HG03039 (cell line): Measurements from ENCODE around the gene PCMT1.
"Not testable (repeated sequence)": the region's sequence is repeated elsewhere in the genome, so short reads cannot be mapped to it uniquely, and the experiment has no call there.

Experiments
- ATAC-seq: cut with Tn5 transposase; IDR thresholded peaks from one replicate; pipeline ENCODE4 v1.9.1; 2021; ENCODE audit warnings: mild to moderate bottlenecking, moderate library complexity; ENCODE audit not compliant: unreplicated experiment

PCMT1 gene

GRCh38 chr6:149813351-149813750, 63.8 kb downstream of the PCMT1 start:
- no peak for ATAC-seq

DNA sequence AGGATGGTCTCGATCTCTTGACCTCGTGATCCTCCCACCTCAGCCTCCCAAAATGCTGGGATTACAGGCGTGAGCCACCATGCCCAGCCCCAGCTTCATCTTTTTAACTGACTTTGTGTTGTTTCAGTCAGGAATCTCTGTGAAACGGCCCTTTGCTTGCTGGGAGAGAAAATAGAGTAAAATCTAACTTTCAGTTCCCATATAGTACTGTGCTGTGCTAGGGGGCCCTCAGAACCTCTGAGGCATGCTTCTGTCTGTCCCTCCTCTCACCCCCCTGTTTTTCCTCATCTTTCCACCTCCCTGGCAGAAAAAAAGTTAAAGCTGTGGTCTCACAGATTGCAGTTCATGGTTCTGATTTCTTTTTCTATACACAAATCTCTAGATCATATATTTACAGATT, 66.2 kb downstream of the PCMT1 start:
- ATAC-seq: no peak

GRCh38 chr6:149820506-149820905, 71.0 kb downstream of the PCMT1 start:
- no peak for ATAC-seq

DNA sequence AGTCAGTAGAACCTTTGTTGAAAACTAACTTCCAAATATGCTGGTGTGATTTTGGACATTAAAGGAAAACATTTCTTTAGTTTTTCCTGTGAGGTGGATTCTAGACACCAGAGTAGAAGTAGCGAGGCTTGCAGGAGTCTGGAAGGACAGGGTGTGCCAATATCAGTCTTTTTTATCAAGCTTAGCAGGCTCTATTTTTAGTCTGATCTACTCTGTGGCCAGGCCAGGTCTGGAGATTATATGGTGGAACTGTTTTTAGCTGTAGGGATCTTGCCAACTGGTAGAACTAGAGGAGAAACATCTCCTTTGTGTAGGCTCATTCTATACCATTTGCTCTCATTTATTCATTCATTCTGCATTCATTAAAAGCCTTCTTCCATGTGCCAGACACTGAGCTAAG, 72.0 kb downstream of the PCMT1 start:
- no peak for ATAC-seq

DNA sequence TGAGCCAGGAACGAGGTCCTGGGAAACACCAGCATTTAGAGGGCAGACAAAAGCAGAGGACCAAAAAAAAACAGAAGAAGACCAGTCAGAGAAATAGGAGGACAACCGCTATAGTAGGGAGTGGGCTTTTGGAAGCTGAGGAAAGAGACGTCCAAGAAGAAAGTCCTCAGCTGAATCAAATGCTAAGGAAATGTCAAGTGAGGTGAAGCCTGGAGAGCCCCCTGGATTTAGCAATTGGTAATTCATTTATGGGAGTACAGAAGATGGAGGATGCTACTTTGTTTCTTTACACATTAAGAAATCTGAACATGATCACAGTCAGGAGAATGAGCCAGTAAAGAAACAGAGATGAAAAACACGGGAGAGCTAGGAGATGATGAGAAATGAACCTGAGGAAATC, 73.5 kb downstream of the PCMT1 start:
- no peak for ATAC-seq

DNA sequence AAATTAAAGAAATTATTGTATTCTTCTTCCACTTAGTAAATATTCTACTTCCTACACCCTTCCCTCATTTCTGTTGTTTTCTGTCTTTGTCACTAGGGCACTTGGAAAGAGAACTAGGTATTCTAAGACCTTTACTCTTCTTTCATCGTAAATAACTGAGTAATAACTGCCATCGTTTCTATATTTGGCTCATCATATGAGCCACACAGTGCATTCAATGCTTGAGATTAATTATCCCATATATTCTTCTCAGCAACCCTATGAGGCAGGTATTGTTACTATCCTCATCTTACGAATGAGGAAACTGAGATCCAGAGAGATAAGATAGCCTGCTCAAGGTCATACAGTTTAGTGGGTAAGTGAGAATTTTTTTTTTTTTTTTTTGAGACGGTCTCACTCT, 75.8 kb downstream of the PCMT1 start:
- no peak for ATAC-seq

DNA sequence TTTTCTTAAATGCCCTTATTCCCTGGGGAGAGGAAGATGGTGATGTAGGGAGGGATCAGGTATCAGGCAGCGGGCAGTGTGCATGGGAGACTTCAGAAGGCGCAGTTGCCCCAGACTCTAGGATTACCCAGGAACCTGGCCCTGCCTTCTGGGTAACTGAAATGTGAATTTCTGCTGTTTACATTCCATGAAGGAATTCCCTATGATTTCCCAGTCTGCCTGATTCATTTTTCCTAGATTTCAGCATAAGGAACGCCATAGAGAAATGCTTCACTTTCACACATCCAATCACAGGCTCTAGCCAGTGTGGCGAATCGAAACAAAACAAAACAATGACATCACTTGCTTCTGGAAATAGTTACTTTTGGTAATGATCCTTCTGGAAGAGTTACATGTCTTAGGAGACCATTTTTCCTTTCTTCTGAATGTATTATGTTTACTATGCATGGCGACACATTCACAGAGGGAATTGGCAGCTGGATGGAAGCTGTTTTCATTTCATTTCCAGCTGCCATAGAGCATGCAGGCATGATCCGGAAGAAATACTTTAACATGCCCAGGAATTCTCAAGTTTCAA, 81.3 kb downstream of the PCMT1 start:
- no peak for ATAC-seq

- no peak for ATAC-seq
These were observed 81.8 kb downstream of the PCMT1 start for GRCh38 chr6:149831308-149831820.

DNA sequence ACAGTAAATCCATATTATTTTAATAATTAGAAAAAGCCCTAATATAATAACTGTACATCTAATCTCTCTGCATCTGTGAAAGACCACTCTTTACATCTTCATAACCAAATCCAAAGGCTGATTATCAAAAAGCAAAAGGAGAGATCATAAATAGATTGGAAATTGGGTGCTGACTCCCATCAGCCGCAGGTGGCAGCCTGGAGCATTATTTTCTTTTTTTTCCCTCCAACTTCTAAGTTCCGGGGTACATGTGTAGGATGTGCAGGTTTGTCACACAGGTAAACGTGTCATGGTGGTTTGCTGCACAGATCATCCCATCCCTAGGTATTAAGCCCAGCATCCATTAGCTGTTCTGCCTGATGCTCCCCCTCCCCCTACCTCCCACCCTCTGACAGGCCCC, 84.1 kb downstream of the PCMT1 start:
- no peak for ATAC-seq

- no peak for ATAC-seq
These were observed 85.3 kb downstream of the PCMT1 start for GRCh38 chr6:149834513-149835481.

- no peak for ATAC-seq
These were observed 91.0 kb downstream of the PCMT1 start for GRCh38 chr6:149840345-149841075.

GRCh38 chr6:149842331-149842730, 92.8 kb downstream of the PCMT1 start:
- no peak for ATAC-seq

DNA sequence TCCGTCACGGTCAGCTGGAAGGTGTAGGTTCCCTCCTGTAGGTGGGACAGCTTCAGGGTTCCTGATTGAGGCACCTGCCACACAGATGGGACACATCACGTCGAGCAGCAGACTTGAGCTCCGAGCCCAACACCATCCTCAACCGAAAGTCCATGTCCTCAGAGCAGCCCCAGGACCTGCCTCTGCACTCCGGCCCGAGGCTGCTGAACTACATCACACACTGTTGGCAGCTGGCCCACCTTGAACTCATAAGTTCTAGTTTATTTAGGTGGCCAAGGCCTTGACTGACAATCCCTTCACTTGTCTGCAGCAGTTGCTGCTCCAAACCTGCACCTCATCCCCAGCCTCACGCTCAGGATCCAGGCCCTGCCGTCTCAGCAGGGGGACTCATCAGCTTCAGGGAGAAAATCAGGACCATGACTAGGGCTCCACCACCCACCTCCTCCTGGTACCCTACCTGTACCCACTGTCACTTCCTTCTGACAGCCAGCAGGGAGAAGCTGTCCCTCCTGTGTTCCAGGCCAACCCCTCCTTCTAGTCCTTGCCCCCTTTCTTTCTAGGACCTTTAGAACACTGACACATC, 93.6 kb downstream of the PCMT1 start:
- no peak for ATAC-seq

DNA sequence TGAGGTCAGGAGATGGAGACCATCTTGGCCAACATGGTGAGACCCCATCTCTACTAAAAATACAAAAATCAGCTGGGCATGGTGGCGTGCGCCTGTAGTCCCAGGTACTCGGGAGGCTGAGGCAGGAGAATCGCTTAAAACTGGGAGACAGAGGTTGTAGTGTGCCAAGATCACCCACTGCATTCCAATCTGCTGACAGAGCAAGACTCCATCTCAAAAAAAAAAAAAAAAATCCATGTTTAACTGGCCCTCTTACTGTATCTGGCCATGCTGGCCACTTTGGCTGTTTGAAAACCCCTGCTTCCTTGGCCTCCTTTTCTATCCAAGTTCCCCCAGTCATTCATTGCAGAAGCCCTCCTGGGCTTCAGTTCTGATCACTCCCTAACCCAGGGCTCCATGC, 94.5 kb downstream of the PCMT1 start:
- not testable (repeated sequence) for ATAC-seq

GRCh38 chr6:149844480-149844879, 94.9 kb downstream of the PCMT1 start:
- ATAC-seq: no peak

GRCh38 chr6:149845549-149845948, 96.0 kb downstream of the PCMT1 start:
- no peak for ATAC-seq

DNA sequence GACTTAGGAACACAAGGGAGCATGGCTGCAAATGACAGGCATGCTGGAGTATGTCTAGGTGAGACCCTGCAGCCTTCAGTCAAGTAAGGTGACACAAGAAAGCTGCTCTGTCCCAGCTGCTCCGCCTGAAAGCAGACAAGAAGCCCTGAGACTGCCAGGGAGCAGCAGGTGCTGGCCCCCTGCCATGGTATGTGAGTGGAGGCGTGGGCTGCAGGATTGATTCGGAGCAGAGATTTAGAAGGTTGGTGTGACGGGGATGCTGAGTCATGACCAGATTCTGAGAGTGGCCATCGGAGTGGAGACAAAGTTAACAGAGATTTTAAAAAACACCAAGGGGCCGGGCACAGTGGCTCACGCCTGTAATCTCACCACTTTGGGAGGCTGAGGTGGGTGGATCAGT, 96.8 kb downstream of the PCMT1 start:
- ATAC-seq: no peak

GRCh38 chr6:149847939-149848267, 98.4 kb downstream of the PCMT1 start:
- no peak for ATAC-seq

DNA sequence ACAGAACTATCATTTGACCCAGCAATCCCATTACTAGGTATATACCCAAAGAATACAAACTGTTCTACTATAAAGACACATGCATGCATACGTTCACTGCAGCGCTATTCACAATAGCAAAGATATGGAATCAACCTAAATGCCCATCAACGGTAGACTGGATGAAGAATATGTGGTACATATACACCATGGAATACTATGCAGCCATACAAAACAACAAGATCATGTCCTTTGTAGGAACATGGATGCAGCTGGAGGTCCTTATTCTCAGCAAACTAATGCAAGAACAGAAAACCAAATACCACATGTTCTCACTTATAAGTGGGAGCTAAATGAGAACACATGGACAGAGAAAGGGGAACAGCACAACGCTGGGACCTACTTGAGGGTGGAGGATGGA, 98.8 kb downstream of the PCMT1 start:
- ATAC-seq: not testable (repeated sequence)

DNA sequence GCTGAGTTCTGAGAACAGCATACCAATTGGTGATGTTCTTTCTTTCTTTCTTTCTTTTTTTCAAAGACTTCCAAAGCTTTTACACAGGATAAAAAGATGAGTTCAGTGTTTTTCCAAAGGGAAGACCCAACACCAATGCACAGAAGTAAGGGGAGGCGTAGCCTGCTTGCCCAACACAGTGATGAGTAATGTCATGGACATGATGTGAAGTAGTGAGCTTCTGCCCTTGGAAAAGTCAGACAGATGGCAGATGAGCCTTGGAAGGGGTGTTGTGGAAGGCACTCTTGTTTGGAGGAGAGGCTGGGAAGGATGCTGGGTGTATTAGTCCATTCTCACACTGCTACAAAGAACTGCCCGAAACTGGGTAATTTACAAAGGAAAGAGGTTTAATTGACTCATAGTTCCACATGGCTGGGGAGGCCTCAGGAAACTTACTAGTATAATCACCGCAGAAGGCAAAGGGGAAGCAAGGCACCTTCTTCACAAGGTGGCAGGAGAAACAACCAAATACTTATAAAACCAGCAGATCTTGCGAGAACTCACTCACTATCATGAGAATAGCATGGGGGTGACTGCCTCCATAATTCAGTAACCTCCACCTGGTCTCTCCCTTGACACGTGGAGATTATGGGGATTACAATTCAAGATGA, 102.0 kb downstream of the PCMT1 start:
- ATAC-seq: no peak

- ATAC-seq: no peak
These were observed 102.6 kb downstream of the PCMT1 start for GRCh38 chr6:149852180-149852579.
